ENCODE measurements around the gene DMD. TPM values are rescaled to one million over a fixed set of nuclear protein-coding genes. Genes with fewer than 3 reads are reported as not detected.

DMD gene
- 0.20 TPM for polyA plus RNA-seq (2013)

DNA sequence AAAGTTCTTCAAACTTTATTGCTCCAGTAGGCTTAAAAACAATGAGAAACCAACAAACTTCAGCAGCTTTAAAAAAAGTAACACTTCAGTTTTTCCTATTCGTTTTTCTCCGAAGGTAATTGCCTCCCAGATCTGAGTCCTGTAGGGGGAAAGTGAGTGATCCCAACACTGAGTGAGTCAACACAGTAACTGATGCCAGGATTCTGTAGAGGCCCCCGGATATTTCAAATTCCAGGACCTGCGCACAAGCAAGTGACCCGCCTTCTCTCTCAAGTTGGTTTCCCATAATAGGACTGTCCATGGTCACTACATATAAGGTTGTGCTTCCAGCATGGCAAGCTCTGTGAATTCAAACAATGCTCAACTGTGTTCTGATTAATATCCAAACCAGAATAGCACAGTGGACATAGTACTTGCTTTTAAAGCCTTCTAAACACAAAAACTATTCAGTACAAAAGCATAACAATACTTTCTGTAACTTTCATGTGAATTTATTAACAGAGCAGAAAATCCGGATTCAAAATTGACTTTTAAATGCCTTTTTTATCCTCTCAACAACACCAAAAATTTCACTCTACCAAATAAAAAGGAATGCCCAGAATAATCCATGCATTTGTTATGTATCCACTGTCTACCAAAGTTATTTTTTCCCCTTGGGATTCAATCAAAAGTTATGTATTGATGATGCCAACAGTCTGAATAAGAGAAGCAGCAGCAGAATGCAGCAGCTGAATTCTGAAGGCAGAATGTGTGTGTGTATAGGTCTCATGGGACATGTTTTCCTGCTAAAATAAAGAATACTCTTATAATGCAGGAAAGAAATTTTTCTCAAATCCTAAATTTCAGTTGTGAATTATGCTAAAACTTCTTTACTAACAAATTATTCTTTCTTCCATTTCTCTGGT, at the start of gene DMD:
TSS of gene DMD (minus strand) at position 194 of the 905 bp plus-strand sequence. CDS start 237 bp downstream, outside the sequence.
- ChIA-PET POLR2A (no interaction called here), CTCF (no interaction called here)
- H3K4me1 ChIP-seq (ENCODE audit: control extremely low read depth in 1 of 4, control insufficient read depth in 4 of 4, insufficient read depth in 4 of 4, low read length in 3 of 4), result no peaks in the 10 kb centered on the region
- WGBS (ENCODE audit: insufficient coverage), result 45% methylated on average over 6 of the region's 6 CpGs
- H3K36me3 ChIP-seq (ENCODE audit: control insufficient read depth in 4 of 4, insufficient read depth in 4 of 4, low read length in 3 of 4), result no peaks in the 10 kb centered on the region
- no peaks in the 10 kb centered on the region for H3K27me3 ChIP-seq (replicated peaks in 2 of 5; ENCODE audit: control insufficient read depth in 4 of 5, insufficient read depth in 5 of 5, low read length in 4 of 5)
- no peaks in the 10 kb centered on the region for H3K9me3 ChIP-seq (ENCODE audit: control extremely low read depth in 1 of 5, control insufficient read depth in 4 of 5, insufficient read depth in 2 of 5, low read depth in 1 of 5, low read length in 4 of 5)
- no peak within 1 kb of the TSS for H3K27ac ChIP-seq (ENCODE audit: insufficient read depth in 1 of 2, low read depth in 1 of 2, low read length in 2 of 2, poor library complexity in 1 of 2, severe bottlenecking in 2 of 2)
- no peak for DNase-seq
- no peak within 1 kb of the TSS for H3K4me3 ChIP-seq (ENCODE audit: control insufficient read depth in 1 of 7, extremely low read depth in 1 of 7, insufficient read depth in 4 of 7, low read depth in 2 of 7, low read length in 6 of 7)

DNA sequence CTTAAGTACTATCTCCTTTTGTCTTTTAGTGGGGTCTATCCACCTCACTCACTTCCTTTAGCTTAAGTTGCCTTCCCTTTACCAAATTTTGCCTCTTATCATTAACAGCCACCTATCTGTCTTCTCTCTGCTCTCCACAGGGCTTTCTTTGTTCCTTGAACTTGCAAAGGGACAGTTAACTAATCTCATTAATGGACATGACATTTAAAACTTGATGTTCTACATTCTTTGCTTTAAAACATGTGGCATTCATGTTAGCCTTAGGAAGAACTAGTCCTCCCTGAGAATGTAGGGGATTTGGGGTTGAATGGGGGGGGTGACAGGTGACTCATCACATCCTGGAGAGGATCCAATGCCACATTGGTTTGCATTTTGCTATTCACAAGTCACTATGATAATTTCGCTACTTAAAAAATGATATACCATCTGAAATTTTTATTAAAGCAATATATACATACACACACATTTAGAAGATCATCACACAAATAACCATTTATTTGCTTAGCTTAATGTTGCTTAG, 41.0 kb upstream of the DMD start:
- Histone ChIP-seq H3K4me3 (ENCODE audit: control insufficient read depth in 1 of 7, extremely low read depth in 1 of 7, insufficient read depth in 4 of 7, low read depth in 2 of 7, low read length in 6 of 7) (no peak overlapping the region), H3K36me3 (ENCODE audit: control insufficient read depth in 4 of 4, insufficient read depth in 4 of 4, low read length in 3 of 4) (no peaks in the 10 kb centered on the region), H3K27me3 (replicated peaks in 2 of 5; ENCODE audit: control insufficient read depth in 4 of 5, insufficient read depth in 5 of 5, low read length in 4 of 5) (peaks cover 0 to 2% (median 0%) of the 10 kb centered on the region in 5 experiments), H3K9me3 (ENCODE audit: control extremely low read depth in 1 of 5, control insufficient read depth in 4 of 5, insufficient read depth in 2 of 5, low read depth in 1 of 5, low read length in 4 of 5) (no peaks in the 10 kb centered on the region), H3K4me1 (ENCODE audit: control extremely low read depth in 1 of 4, control insufficient read depth in 4 of 4, insufficient read depth in 4 of 4, low read length in 3 of 4) (no peaks in the 10 kb centered on the region), H3K27ac (ENCODE audit: insufficient read depth in 1 of 2, low read depth in 1 of 2, low read length in 2 of 2, poor library complexity in 1 of 2, severe bottlenecking in 2 of 2) (no peak overlapping the region)
- ChIA-PET CTCF (no interaction called here), POLR2A (no interaction called here)
- DNase-seq, result no peak
- no CpG with 5 or more reads among the region's 1 CpG for WGBS (ENCODE audit: insufficient coverage)

DNA sequence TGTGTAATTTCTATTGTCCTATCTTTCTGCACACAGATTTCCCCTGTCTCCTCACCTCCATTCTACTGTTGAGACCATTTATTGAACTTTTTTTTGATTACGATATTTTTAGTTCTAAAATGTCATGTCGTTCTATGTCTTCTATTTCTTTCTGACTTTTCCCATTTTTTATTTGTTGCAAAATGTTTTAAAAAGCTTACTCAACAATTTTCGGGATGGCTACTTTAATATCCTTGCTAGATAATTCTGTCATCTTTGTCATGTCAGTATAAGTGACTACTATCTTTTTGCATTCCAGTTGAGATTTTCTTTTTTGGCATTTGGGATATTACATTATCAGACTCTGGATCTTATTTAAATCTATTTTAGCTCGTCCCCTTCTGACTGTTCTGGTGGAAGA, 7.5 kb upstream of the DMD start:
- no peak overlapping the region for H3K4me3 ChIP-seq (ENCODE audit: control insufficient read depth in 1 of 7, extremely low read depth in 1 of 7, insufficient read depth in 4 of 7, low read depth in 2 of 7, low read length in 6 of 7)
- WGBS (ENCODE audit: insufficient coverage), result no CpG with 5 or more reads among the region's 4 CpGs
- no peaks in the 10 kb centered on the region for H3K4me1 ChIP-seq (ENCODE audit: control extremely low read depth in 1 of 4, control insufficient read depth in 4 of 4, insufficient read depth in 4 of 4, low read length in 3 of 4)
- H3K36me3 ChIP-seq (ENCODE audit: control insufficient read depth in 4 of 4, insufficient read depth in 4 of 4, low read length in 3 of 4), result no peaks in the 10 kb centered on the region
- ChIA-PET POLR2A (no interaction called here), CTCF (no interaction called here)
- H3K27me3 ChIP-seq (replicated peaks in 2 of 5; ENCODE audit: control insufficient read depth in 4 of 5, insufficient read depth in 5 of 5, low read length in 4 of 5), result no peaks in the 10 kb centered on the region
- peaks cover 0 to 2% (median 0%) of the 10 kb centered on the region in 5 experiments for H3K9me3 ChIP-seq (ENCODE audit: control extremely low read depth in 1 of 5, control insufficient read depth in 4 of 5, insufficient read depth in 2 of 5, low read depth in 1 of 5, low read length in 4 of 5)
- H3K27ac ChIP-seq (ENCODE audit: insufficient read depth in 1 of 2, low read depth in 1 of 2, low read length in 2 of 2, poor library complexity in 1 of 2, severe bottlenecking in 2 of 2), result no peak overlapping the region
- DNase-seq, result no peak

DNA sequence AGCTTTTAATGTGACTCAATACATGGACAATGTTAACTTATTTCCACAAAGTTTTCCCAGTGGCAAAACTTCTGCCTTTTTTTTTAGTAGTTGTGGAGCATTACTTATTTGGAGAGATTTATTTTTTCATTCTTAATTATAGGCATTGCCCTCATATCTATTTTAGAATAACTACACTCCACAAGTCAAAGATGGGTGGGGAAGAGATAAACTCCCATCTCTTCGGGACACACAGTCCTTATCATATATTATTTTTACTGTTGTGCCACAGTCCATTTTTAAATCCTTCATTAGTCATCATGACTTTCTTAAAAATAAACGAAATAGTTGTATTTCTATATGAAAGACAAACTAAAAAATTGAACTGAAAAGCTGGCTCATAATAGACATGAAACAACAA, 1.2 kb downstream of the DMD start:
- POLR2A ChIA-PET, result no interaction called here
- Histone ChIP-seq H3K9me3 (ENCODE audit: control extremely low read depth in 1 of 5, control insufficient read depth in 4 of 5, insufficient read depth in 2 of 5, low read depth in 1 of 5, low read length in 4 of 5) (no peaks in the 10 kb centered on the region), H3K4me3 (ENCODE audit: control insufficient read depth in 1 of 7, extremely low read depth in 1 of 7, insufficient read depth in 4 of 7, low read depth in 2 of 7, low read length in 6 of 7) (no peak overlapping the region), H3K4me1 (ENCODE audit: control extremely low read depth in 1 of 4, control insufficient read depth in 4 of 4, insufficient read depth in 4 of 4, low read length in 3 of 4) (no peaks in the 10 kb centered on the region), H3K27ac (ENCODE audit: insufficient read depth in 1 of 2, low read depth in 1 of 2, low read length in 2 of 2, poor library complexity in 1 of 2, severe bottlenecking in 2 of 2) (no peak overlapping the region), H3K27me3 (replicated peaks in 2 of 5; ENCODE audit: control insufficient read depth in 4 of 5, insufficient read depth in 5 of 5, low read length in 4 of 5) (no peaks in the 10 kb centered on the region), H3K36me3 (ENCODE audit: control insufficient read depth in 4 of 4, insufficient read depth in 4 of 4, low read length in 3 of 4) (no peaks in the 10 kb centered on the region)
- no peak for DNase-seq
- CTCF ChIA-PET, result no interaction called here
- no CpG with 5 or more reads among the region's 2 CpGs for WGBS (ENCODE audit: insufficient coverage)

DNA sequence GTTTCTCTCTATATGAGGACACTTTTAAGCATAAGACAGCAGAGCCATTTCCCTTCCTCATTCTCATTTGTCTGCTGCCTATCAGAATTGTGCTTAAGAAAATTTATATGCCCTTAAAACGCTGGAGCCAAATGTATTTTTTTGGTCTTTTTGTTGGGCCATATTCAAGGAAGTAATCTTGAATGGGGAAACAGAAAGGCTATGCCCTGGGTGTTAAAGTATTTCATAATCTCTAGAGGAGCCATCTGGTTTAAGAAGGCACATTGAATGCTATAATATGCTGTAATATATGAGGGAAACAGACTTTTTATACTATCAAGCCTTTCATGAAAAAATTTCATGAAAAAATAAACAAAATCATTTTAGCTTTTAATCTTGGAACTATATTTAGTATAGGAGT, 4.3 kb downstream of the DMD start:
- ChIA-PET POLR2A (no interaction called here), CTCF (no interaction called here)
- Histone ChIP-seq H3K9me3 (ENCODE audit: control extremely low read depth in 1 of 5, control insufficient read depth in 4 of 5, insufficient read depth in 2 of 5, low read depth in 1 of 5, low read length in 4 of 5) (peaks cover 0 to 2% (median 0%) of the 10 kb centered on the region in 5 experiments), H3K27ac (ENCODE audit: insufficient read depth in 1 of 2, low read depth in 1 of 2, low read length in 2 of 2, poor library complexity in 1 of 2, severe bottlenecking in 2 of 2) (no peak overlapping the region), H3K4me3 (ENCODE audit: control insufficient read depth in 1 of 7, extremely low read depth in 1 of 7, insufficient read depth in 4 of 7, low read depth in 2 of 7, low read length in 6 of 7) (no peak overlapping the region), H3K36me3 (ENCODE audit: control insufficient read depth in 4 of 4, insufficient read depth in 4 of 4, low read length in 3 of 4) (no peaks in the 10 kb centered on the region), H3K4me1 (ENCODE audit: control extremely low read depth in 1 of 4, control insufficient read depth in 4 of 4, insufficient read depth in 4 of 4, low read length in 3 of 4) (no peaks in the 10 kb centered on the region), H3K27me3 (replicated peaks in 2 of 5; ENCODE audit: control insufficient read depth in 4 of 5, insufficient read depth in 5 of 5, low read length in 4 of 5) (no peaks in the 10 kb centered on the region)
- no peak for DNase-seq
- no CpG with 5 or more reads among the region's 1 CpG for WGBS (ENCODE audit: insufficient coverage)

DNA sequence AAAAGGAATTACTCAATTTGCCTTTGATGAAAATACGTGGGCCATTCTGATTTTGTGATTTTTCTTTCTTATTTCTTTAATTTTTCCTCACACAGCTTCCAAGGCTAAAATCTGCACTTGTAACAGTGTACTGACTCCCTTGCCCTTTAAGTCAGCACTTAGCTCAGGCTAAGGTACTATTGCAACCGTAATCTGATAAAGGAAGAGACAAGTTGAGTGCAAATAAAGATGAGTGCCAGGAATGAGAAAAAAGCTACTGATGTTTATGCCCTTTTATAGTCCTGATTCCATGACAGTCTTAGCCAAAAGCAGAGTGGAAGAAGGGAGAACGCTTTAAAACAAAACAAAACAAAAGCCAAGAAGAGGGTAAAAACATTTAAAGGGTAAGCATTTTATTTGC, 6.0 kb downstream of the DMD start:
- Histone ChIP-seq H3K4me1 (ENCODE audit: control extremely low read depth in 1 of 4, control insufficient read depth in 4 of 4, insufficient read depth in 4 of 4, low read length in 3 of 4) (no peaks in the 10 kb centered on the region), H3K4me3 (ENCODE audit: control insufficient read depth in 1 of 7, extremely low read depth in 1 of 7, insufficient read depth in 4 of 7, low read depth in 2 of 7, low read length in 6 of 7) (no peak overlapping the region), H3K27ac (ENCODE audit: insufficient read depth in 1 of 2, low read depth in 1 of 2, low read length in 2 of 2, poor library complexity in 1 of 2, severe bottlenecking in 2 of 2) (no peak overlapping the region), H3K9me3 (ENCODE audit: control extremely low read depth in 1 of 5, control insufficient read depth in 4 of 5, insufficient read depth in 2 of 5, low read depth in 1 of 5, low read length in 4 of 5) (peaks cover 0 to 2% (median 0%) of the 10 kb centered on the region in 5 experiments), H3K27me3 (replicated peaks in 2 of 5; ENCODE audit: control insufficient read depth in 4 of 5, insufficient read depth in 5 of 5, low read length in 4 of 5) (no peaks in the 10 kb centered on the region), H3K36me3 (ENCODE audit: control insufficient read depth in 4 of 4, insufficient read depth in 4 of 4, low read length in 3 of 4) (no peaks in the 10 kb centered on the region)
- ChIA-PET POLR2A (no interaction called here), CTCF (no interaction called here)
- DNase-seq, result no peak
- WGBS (ENCODE audit: insufficient coverage), result 73% methylated on average over 2 of the region's 3 CpGs

DNA sequence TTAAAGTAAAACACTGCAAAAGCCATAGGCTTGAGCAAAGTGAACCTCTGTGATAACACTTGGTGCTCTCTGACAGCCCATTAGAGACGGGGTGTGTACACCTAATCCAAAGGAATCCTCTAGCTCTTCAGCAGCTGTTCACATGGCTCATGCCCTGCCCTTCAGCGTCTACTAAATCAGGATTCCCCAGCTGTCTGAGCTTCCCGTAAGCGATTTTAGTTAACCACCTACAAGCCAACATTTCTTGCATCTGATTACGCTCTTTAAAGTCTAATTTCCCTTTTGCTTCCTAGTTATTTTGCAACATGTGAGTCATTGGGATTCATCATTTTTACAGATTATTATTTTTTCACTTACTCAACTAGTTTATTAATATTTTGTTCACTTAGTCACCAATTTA, 6.5 kb downstream of the DMD start:
- H3K27ac ChIP-seq (ENCODE audit: insufficient read depth in 1 of 2, low read depth in 1 of 2, low read length in 2 of 2, poor library complexity in 1 of 2, severe bottlenecking in 2 of 2), result no peak overlapping the region
- CTCF ChIA-PET, result no interaction called here

More for the DNA sequence above, 6.5 kb downstream of the DMD start:
- Histone ChIP-seq H3K4me3 (ENCODE audit: control insufficient read depth in 1 of 7, extremely low read depth in 1 of 7, insufficient read depth in 4 of 7, low read depth in 2 of 7, low read length in 6 of 7) (no peak overlapping the region), H3K27me3 (replicated peaks in 2 of 5; ENCODE audit: control insufficient read depth in 4 of 5, insufficient read depth in 5 of 5, low read length in 4 of 5) (no peaks in the 10 kb centered on the region), H3K9me3 (ENCODE audit: control extremely low read depth in 1 of 5, control insufficient read depth in 4 of 5, insufficient read depth in 2 of 5, low read depth in 1 of 5, low read length in 4 of 5) (peaks cover 0 to 2% (median 0%) of the 10 kb centered on the region in 5 experiments), H3K36me3 (ENCODE audit: control insufficient read depth in 4 of 4, insufficient read depth in 4 of 4, low read length in 3 of 4) (no peaks in the 10 kb centered on the region), H3K4me1 (ENCODE audit: control extremely low read depth in 1 of 4, control insufficient read depth in 4 of 4, insufficient read depth in 4 of 4, low read length in 3 of 4) (no peaks in the 10 kb centered on the region)
- POLR2A ChIA-PET, result no interaction called here
- no peak for DNase-seq
- 71% methylated on average over 4 of the region's 5 CpGs for WGBS (ENCODE audit: insufficient coverage)
